Neural cell (in vitro differentiated cells): Measurements from ENCODE around the gene ZSWIM5.

ENCODE experiments used
- EP300 ChIP-seq: fragments of 450-650 bp; conservative IDR thresholded peaks from 2 replicates; pipeline ENCODE4 v1.6.1; 2014; ENCODE audit warnings: antibody characterized with exemption, mild to moderate bottlenecking, moderate library complexity; ENCODE audit not compliant: poor library complexity, severe bottlenecking
- EZH2 ChIP-seq: fragments of 200-600, 300-800 bp; shearing (Covaris generic), sonication (generic); IDR thresholded peaks from 2 replicates; pipeline ENCODE4 v1.6.1; 2014; ENCODE audit warnings: antibody characterized with exemption, low read length, borderline replicate concordance, mild to moderate bottlenecking; ENCODE audit not compliant: insufficient read depth, poor library complexity, severe bottlenecking
- MXI1 ChIP-seq: fragments of 450-650 bp; conservative IDR thresholded peaks from 2 replicates; pipeline ENCODE4 v1.6.1; 2014; ENCODE audit warnings: antibody characterized with exemption, mild to moderate bottlenecking; ENCODE audit not compliant: poor library complexity, severe bottlenecking
- POLR2AphosphoS5 ChIP-seq: IDR thresholded peaks from 2 replicates; pipeline ENCODE4 v1.6.1; 2012
- RAD21 ChIP-seq: fragments of 450-650 bp; conservative IDR thresholded peaks from 2 replicates; pipeline ENCODE4 v1.6.1; 2014; ENCODE audit warnings: antibody characterized with exemption, mild to moderate bottlenecking, moderate library complexity
- TF ChIP-seq, protein P1 (sequence below): fragments of 450-650 bp; IDR thresholded peaks from 2 replicates; pipeline ENCODE4 v1.5.1; 2014; ENCODE audit warnings: antibody characterized with exemption, mild to moderate bottlenecking, moderate library complexity; ENCODE audit not compliant: poor library complexity, severe bottlenecking
- TF ChIP-seq, protein P2 (sequence below): IDR thresholded peaks from 2 replicates; pipeline ENCODE4 v1.6.1; 2012; ENCODE audit warnings: borderline replicate concordance

DNA sequence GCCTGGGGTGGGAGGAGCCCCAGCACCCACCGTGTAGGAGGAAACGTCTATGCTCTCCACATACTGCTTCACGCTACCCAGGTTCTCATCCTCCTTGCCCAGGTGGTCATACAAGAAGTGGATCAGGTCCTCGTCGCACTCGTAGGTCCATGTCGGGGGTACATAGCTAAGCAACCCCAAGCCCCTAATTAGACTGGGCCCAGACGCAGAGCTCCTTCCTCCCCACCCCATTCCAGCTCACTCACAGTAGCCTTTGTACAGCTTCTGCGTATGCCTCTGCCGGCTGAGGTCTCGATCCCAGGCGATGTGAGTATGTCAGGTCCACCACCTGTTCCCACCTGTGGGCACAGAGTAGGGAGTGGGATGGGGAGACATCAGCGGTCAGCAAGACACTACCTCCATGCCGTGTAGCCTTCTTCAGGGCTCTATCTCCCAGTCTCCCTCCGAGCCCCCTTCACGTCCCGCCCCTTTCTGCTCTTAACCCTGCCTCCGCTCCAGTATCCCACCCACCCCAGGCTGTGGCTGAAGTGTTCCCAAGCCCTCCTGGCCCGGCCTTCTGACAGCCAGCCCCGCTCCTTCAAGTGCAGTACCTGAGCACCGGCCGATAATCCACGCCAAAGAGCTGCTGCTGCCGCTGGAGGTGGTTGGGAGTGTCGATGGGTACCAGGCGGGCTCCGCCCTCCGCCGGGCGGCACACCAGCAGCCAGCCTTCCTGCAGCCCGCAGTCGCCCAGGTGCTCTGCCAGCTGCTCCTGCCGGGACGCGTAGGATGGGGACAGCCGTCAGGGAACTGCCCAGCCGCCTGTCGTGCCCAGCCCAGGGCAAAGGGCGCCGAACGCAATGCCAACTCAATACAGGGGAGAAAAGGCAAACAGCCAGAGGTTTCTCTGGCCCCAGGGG is 196.2 kb downstream of the ZSWIM5 start:
- TF ChIP-seq RAD21 (no peak), EZH2 (no peak), EP300 (no peak), POLR2AphosphoS5 (no peak), MXI1 (no peak)
- TF ChIP-seq, protein P1, sequence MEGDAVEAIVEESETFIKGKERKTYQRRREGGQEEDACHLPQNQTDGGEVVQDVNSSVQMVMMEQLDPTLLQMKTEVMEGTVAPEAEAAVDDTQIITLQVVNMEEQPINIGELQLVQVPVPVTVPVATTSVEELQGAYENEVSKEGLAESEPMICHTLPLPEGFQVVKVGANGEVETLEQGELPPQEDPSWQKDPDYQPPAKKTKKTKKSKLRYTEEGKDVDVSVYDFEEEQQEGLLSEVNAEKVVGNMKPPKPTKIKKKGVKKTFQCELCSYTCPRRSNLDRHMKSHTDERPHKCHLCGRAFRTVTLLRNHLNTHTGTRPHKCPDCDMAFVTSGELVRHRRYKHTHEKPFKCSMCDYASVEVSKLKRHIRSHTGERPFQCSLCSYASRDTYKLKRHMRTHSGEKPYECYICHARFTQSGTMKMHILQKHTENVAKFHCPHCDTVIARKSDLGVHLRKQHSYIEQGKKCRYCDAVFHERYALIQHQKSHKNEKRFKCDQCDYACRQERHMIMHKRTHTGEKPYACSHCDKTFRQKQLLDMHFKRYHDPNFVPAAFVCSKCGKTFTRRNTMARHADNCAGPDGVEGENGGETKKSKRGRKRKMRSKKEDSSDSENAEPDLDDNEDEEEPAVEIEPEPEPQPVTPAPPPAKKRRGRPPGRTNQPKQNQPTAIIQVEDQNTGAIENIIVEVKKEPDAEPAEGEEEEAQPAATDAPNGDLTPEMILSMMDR, result no peak
- TF ChIP-seq, protein P2, sequence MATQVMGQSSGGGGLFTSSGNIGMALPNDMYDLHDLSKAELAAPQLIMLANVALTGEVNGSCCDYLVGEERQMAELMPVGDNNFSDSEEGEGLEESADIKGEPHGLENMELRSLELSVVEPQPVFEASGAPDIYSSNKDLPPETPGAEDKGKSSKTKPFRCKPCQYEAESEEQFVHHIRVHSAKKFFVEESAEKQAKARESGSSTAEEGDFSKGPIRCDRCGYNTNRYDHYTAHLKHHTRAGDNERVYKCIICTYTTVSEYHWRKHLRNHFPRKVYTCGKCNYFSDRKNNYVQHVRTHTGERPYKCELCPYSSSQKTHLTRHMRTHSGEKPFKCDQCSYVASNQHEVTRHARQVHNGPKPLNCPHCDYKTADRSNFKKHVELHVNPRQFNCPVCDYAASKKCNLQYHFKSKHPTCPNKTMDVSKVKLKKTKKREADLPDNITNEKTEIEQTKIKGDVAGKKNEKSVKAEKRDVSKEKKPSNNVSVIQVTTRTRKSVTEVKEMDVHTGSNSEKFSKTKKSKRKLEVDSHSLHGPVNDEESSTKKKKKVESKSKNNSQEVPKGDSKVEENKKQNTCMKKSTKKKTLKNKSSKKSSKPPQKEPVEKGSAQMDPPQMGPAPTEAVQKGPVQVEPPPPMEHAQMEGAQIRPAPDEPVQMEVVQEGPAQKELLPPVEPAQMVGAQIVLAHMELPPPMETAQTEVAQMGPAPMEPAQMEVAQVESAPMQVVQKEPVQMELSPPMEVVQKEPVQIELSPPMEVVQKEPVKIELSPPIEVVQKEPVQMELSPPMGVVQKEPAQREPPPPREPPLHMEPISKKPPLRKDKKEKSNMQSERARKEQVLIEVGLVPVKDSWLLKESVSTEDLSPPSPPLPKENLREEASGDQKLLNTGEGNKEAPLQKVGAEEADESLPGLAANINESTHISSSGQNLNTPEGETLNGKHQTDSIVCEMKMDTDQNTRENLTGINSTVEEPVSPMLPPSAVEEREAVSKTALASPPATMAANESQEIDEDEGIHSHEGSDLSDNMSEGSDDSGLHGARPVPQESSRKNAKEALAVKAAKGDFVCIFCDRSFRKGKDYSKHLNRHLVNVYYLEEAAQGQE, result no peak
